Mesothelial cell of epicardium (in vitro differentiated cells): ENCODE results near the gene NHLRC4. TPM values are rescaled to one million over a fixed set of nuclear protein-coding genes. Genes with fewer than 3 reads are reported as not detected.

Source experiments
- DNase-seq, 2 experiments: peaks; one replicate each; pipeline ENCODE4 v3.0.0; 2021; ENCODE audit warnings: low spot score in 2 of 2; ENCODE audit not compliant: unreplicated experiment in 2 of 2
- H3K27ac Mint-ChIP-seq: 2 replicates; pipeline ENCODE4 v1.8.0; 2021; ENCODE audit warnings: mixed read lengths
- H3K27me3 Mint-ChIP-seq: 2 replicates; pipeline ENCODE4 v1.8.0; 2021; ENCODE audit warnings: low read depth, mixed read lengths
- H3K36me3 Mint-ChIP-seq: 2 replicates; pipeline ENCODE4 v1.8.0; 2021; ENCODE audit warnings: mixed read lengths
- H3K4me1 Mint-ChIP-seq: 2 replicates; pipeline ENCODE4 v1.8.0; 2021; ENCODE audit warnings: mixed read lengths
- H3K4me3 Mint-ChIP-seq: 2 replicates; pipeline ENCODE4 v1.8.0; 2021; ENCODE audit warnings: mild to moderate bottlenecking, moderate library complexity, mixed read lengths
- H3K9me3 Mint-ChIP-seq: 2 replicates; pipeline ENCODE4 v1.8.0; 2021; ENCODE audit warnings: mixed read lengths
- CTCF ChIP-seq: fragments of 200-600 bp; sonication (generic); IDR thresholded peaks from one replicate; pipeline ENCODE4 v1.5.0; 2021; ENCODE audit warnings: antibody characterized with exemption; ENCODE audit not compliant: unreplicated experiment
- total RNA-seq: library from RNA; stranded (reverse); gene quantifications from 3 replicates; pipeline ENCODE4 v1.2.1, GENCODE V29; 2021

Gene NHLRC4
- total RNA-seq, 1 donor from 2014 or later, result 2.7 TPM

- Mint-ChIP-seq H3K27ac (no peak overlapping the region), H3K27me3 (no peaks in the 10 kb centered on the region), H3K4me1 (peaks cover 13% of the 10 kb centered on the region), H3K36me3 (peaks cover 6% of the 10 kb centered on the region), H3K9me3 (no peaks in the 10 kb centered on the region), H3K4me3 (no peak overlapping the region)
- DNase-seq, result no peak
- no peak for TF ChIP-seq CTCF
Measured at GRCh38 chr16:521381-522210, 45.2 kb upstream of the NHLRC4 start.

GRCh38 chr16:522320-523096, 44.3 kb upstream of the NHLRC4 start:
- no peak overlapping the region for H3K27ac Mint-ChIP-seq
- peaks cover 2% of the 10 kb centered on the region for H3K36me3 Mint-ChIP-seq
- peak in 1 of 2 experiments; percentile 18 for DNase-seq
- TF ChIP-seq CTCF, result no peak
- no peaks in the 10 kb centered on the region for H3K9me3 Mint-ChIP-seq
- no peak overlapping the region for H3K4me3 Mint-ChIP-seq
- peaks cover 15% of the 10 kb centered on the region for H3K4me1 Mint-ChIP-seq
- H3K27me3 Mint-ChIP-seq, result no peaks in the 10 kb centered on the region

- no peak for DNase-seq
- Mint-ChIP-seq H3K36me3 (peaks cover 2% of the 10 kb centered on the region), H3K4me3 (no peak overlapping the region), H3K27ac (no peak overlapping the region), H3K9me3 (no peaks in the 10 kb centered on the region), H3K4me1 (peaks cover 15% of the 10 kb centered on the region), H3K27me3 (no peaks in the 10 kb centered on the region)
- no peak for TF ChIP-seq CTCF
Measured at GRCh38 chr16:523097-523741, 43.6 kb upstream of the NHLRC4 start.

GRCh38 chr16:524274-525040, 42.3 kb upstream of the NHLRC4 start:
- no peak for TF ChIP-seq CTCF
- Mint-ChIP-seq H3K4me3 (no peak overlapping the region), H3K4me1 (peaks cover 22% of the 10 kb centered on the region), H3K27ac (no peak overlapping the region), H3K9me3 (no peaks in the 10 kb centered on the region), H3K27me3 (no peaks in the 10 kb centered on the region), H3K36me3 (peaks cover 1% of the 10 kb centered on the region)
- DNase-seq, result no peak

- H3K36me3 Mint-ChIP-seq, result no peaks in the 10 kb centered on the region
- H3K27me3 Mint-ChIP-seq, result no peaks in the 10 kb centered on the region
- peak overlapping the region; percentile 60 for H3K27ac Mint-ChIP-seq
- no peak for DNase-seq
- no peak for TF ChIP-seq CTCF
- peak overlapping the region; percentile 82 for H3K4me3 Mint-ChIP-seq
- no peaks in the 10 kb centered on the region for H3K9me3 Mint-ChIP-seq
- peaks cover 25% of the 10 kb centered on the region for H3K4me1 Mint-ChIP-seq
Measured at GRCh38 chr16:525123-525519, 41.7 kb upstream of the NHLRC4 start.
